ENCODE measurements around the gene NR3C2. TPM values are rescaled to one million over a fixed set of nuclear protein-coding genes. Genes with fewer than 3 reads are reported as not detected.

NR3C2 gene
- 1 to 10 TPM; 5.3 to 6.1 TPM for total RNA-seq

DNA sequence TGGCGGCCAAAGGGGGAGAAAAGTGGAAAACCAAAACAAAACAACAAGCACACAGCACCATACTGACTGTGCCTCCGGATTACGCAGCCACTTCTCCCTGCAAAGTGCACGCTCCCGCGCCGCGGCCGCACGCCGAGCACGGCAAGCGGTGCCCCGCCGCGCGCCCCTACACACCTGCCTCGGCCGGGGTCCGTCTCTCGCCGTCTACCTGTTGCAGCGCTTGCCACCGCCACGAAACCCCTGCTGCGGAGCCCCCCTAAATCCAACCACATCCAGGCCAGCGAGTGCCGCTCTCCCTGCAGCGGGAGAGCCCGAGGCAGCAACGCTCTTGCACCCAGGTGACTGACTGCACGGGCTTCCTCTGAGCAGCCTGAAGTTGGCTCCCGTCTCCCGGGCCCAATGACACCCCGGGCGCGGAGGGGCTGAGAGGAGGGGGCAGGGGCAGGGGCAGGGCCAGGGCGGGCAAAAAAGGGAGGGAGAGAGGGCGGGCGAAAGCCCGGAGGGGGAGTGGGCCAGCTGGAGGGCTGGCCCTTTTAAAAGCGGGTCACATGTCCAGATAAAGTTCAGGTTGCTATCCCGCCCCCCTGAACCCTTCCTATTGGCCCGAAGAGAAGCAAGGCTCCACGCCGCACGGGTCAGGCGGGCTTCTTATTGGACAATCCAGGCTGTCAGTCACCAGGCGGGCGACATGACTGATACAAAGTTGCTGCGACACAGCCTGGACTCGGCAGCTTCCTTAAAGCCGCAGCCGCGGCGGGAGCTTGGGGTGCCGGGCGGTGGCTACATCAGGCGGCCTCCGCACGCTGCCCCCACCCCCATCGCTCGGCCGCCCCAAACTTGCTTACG is at the start of gene NR3C2:
Gene NR3C2, minus strand, starts transcription at position 429 of the 846 bp plus-strand sequence.
- peak; percentile 99 for DNase-seq
- peaks cover 2% of the 10 kb centered on the region for H3K36me3 Mint-ChIP-seq (ENCODE audit: low read depth)
- peak within 1 kb of the TSS; percentile 96 for H3K4me3 Mint-ChIP-seq
- intact Hi-C loops (cut with micrococcal nuclease): loop anchor here (1.0 to 5.0 kb wide), 12 partner anchors 8 to 825 kb away; partner anchors contain the start of genes ARHGAP10, PRMT9 and TMEM184C
- CTCF ChIA-PET: interaction anchor here (1.1 kb wide), 1 partner anchor 382 kb away, joined by 3 read pairs; no protein-coding TSS in a partner anchor
- no peaks in the 10 kb centered on the region for H3K27me3 Mint-ChIP-seq (ENCODE audit: low read depth)
- peaks cover 48% of the 10 kb centered on the region for H3K4me1 Mint-ChIP-seq (ENCODE audit: low read depth)
- peak within 1 kb of the TSS; percentile 79 for H3K27ac Mint-ChIP-seq
- H3K9me3 Mint-ChIP-seq: no peaks in the 10 kb centered on the region

DNA sequence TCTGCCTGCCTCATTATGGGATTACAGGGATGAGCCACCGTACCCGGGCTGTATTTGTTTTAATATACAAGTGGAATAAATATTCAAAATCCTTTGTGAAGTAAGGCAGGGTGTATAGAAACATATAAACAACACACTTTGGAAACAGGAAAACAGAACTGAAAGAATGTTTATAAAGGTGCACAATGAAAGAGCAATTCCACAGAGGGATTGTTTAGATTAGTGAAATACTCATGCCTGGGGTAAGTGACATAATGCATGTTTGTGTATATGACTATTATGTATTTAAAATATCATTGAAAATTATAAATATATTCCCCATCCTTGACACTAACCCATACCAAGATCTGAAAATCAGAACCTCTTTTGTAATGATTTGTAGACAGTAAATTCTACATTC is 45.0 kb upstream of the NR3C2 start:
- no peak for DNase-seq
- intact Hi-C loops (cut with micrococcal nuclease): no loop called here
- Mint-ChIP-seq H3K4me3 (no peak overlapping the region), H3K27me3 (ENCODE audit: low read depth) (no peaks in the 10 kb centered on the region), H3K9me3 (peaks cover 10% of the 10 kb centered on the region), H3K36me3 (ENCODE audit: low read depth) (peaks cover 4% of the 10 kb centered on the region), H3K27ac (no peak overlapping the region), H3K4me1 (ENCODE audit: low read depth) (no peaks in the 10 kb centered on the region)
- CTCF ChIA-PET: no interaction called here

DNA sequence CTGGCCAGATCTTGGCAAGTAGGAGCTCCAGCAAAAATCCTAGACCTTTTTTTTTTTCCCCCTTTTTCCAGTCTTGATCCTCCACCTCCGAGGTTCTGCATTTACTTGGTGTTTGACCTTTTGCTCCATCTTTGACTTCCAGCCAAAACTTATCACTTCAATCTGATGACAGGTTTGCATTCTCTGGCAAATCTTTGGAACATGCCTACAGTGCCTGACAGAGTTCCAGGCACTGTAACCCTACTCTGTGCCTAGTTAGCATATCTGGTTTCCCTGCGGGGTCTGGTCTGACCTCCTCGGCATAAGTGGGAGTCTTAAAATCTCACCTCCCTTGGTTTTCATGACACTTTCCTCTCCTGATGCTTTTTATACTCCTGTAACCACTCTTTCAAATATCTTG is 39.4 kb upstream of the NR3C2 start:
- CTCF ChIA-PET: no interaction called here
- H3K27ac Mint-ChIP-seq: no peak overlapping the region

DNA sequence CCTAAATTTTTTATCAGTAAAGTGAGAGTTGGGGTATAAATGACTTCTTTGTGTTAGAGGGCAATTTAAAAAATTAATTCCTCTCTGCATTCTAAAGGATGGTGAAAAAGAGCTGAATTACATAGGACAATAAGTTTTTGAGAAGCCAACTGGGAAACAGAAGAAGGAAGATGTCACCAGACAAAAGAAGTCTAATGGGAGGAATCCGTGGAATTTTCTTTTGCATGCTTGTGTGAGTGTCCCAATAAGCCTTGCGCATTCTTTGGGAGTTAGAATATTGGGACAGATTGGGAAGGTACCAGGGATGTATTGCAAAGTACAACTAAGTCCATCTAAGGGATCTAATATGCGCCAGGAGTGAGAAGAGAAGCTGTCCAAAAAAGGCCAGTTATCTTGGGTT is 35.1 kb upstream of the NR3C2 start:
- H3K27me3 Mint-ChIP-seq (ENCODE audit: low read depth): no peaks in the 10 kb centered on the region
- H3K9me3 Mint-ChIP-seq: peaks cover 11% of the 10 kb centered on the region
- CTCF ChIA-PET: interaction anchor here (0.7 kb wide), 1 partner anchor 399 kb away, joined by 3 read pairs; no protein-coding TSS in a partner anchor
- intact Hi-C loops (cut with micrococcal nuclease): no loop called here
- H3K4me1 Mint-ChIP-seq (ENCODE audit: low read depth): no peaks in the 10 kb centered on the region
- H3K36me3 Mint-ChIP-seq (ENCODE audit: low read depth): peaks cover 1% of the 10 kb centered on the region
- no peak for DNase-seq
- no peak overlapping the region for H3K4me3 Mint-ChIP-seq
- H3K27ac Mint-ChIP-seq: no peak overlapping the region

More for the DNA sequence above, 39.4 kb upstream of the NR3C2 start:
- H3K36me3 Mint-ChIP-seq (ENCODE audit: low read depth): peaks cover 4% of the 10 kb centered on the region
- no peaks in the 10 kb centered on the region for H3K4me1 Mint-ChIP-seq (ENCODE audit: low read depth)
- no peak for DNase-seq
- peaks cover 13% of the 10 kb centered on the region for H3K9me3 Mint-ChIP-seq
- no peaks in the 10 kb centered on the region for H3K27me3 Mint-ChIP-seq (ENCODE audit: low read depth)
- no peak overlapping the region for H3K4me3 Mint-ChIP-seq
- intact Hi-C loops (cut with micrococcal nuclease): no loop called here

DNA sequence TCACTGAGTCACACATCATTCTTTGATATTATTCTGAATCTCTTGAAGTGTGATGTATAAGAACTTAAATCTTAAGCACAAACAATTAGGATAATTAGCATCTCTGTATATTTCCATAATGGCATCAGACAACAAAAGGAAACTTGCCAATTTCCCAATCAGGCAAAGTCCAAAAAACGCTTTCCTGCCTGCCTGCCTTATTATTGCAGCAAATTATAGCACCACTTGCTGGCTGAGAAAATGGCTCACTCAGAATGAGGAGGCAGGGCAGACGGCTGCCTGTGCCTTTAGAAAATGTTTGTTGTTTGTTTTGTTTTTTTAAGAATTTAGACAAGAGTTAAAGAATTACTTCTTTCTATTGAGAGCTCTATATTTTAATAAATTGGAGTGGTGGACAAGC is 27.7 kb upstream of the NR3C2 start:
- peaks cover 4% of the 10 kb centered on the region for H3K9me3 Mint-ChIP-seq
- H3K36me3 Mint-ChIP-seq (ENCODE audit: low read depth): peaks cover 1% of the 10 kb centered on the region
- intact Hi-C loops (cut with micrococcal nuclease): no loop called here
- H3K4me1 Mint-ChIP-seq (ENCODE audit: low read depth): no peaks in the 10 kb centered on the region
- no peaks in the 10 kb centered on the region for H3K27me3 Mint-ChIP-seq (ENCODE audit: low read depth)
- no peak overlapping the region for H3K27ac Mint-ChIP-seq
- no peak for DNase-seq
- CTCF ChIA-PET: no interaction called here
- no peak overlapping the region for H3K4me3 Mint-ChIP-seq

DNA sequence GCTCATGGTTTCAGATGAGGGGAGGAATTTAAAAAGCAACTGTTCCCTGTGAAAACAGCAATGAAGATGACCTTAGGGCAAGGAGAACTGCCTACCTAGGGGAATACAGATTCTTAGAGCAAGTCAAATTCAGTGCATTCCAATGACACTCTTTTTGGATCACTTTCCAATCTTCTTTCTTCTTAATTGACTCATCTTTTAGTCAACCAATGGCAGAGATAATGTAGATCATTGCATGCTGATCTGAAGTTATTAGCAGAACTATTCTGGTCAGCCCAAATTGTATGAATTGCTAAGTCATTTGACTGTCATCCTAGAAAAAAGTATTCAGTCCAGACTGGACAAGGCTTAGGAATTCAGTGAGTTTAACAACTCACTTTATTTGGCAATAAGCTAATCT is 12.6 kb upstream of the NR3C2 start:
- H3K27ac Mint-ChIP-seq: no peak overlapping the region
- intact Hi-C loops (cut with micrococcal nuclease): no loop called here
- H3K4me3 Mint-ChIP-seq: no peak overlapping the region
- no peaks in the 10 kb centered on the region for H3K4me1 Mint-ChIP-seq (ENCODE audit: low read depth)
- no peaks in the 10 kb centered on the region for H3K36me3 Mint-ChIP-seq (ENCODE audit: low read depth)
- CTCF ChIA-PET: no interaction called here
- DNase-seq: no peak
- H3K27me3 Mint-ChIP-seq (ENCODE audit: low read depth): no peaks in the 10 kb centered on the region
- H3K9me3 Mint-ChIP-seq: no peaks in the 10 kb centered on the region

DNA sequence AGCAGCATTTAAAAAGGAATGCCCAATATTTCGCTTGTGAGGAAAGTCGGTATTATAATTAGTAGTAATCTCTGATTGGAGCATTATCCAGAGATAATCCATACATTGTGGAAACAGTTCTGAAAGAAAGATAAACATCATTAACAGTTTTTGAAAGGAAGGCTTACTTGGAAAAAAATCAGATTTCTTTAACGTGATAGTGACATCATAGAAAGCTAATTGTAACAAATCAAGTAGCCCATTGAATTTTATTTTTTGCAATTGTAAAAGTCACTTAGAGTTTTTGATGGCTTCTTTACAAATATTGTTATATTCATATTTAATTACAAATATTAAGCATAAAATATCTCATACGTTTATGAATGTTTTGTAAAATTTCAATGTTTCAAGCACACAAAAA is 11.6 kb upstream of the NR3C2 start:
- H3K27me3 Mint-ChIP-seq (ENCODE audit: low read depth): no peaks in the 10 kb centered on the region
- no peaks in the 10 kb centered on the region for H3K36me3 Mint-ChIP-seq (ENCODE audit: low read depth)
- CTCF ChIA-PET: no interaction called here
- H3K9me3 Mint-ChIP-seq: no peaks in the 10 kb centered on the region
- no peak for DNase-seq
- intact Hi-C loops (cut with micrococcal nuclease): no loop called here
- no peak overlapping the region for H3K4me3 Mint-ChIP-seq
- H3K27ac Mint-ChIP-seq: no peak overlapping the region
- no peaks in the 10 kb centered on the region for H3K4me1 Mint-ChIP-seq (ENCODE audit: low read depth)

DNA sequence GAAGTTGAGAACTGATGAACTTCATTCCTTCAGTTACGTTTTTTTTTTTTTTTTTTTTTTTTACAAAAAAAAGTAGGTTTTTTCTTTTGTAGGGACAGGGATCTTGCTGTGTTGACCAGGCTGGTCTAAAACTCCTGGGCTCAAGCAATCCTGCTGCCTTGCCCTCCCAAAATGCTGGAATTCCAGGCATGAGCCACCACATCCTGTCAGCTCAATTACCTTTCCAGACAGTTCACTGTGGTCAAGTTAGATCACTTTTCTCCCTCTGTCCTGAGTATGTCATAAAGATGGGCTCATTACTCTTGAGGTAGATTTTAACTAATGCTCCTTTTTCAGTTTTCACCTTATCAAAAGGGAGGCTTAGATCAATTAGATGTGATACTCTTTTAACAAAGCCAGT is 10.8 kb upstream of the NR3C2 start:
- intact Hi-C loops (cut with micrococcal nuclease): no loop called here
- no peak for DNase-seq
- H3K4me1 Mint-ChIP-seq (ENCODE audit: low read depth): no peaks in the 10 kb centered on the region
- H3K27ac Mint-ChIP-seq: no peak overlapping the region
- no peaks in the 10 kb centered on the region for H3K27me3 Mint-ChIP-seq (ENCODE audit: low read depth)
- no peaks in the 10 kb centered on the region for H3K36me3 Mint-ChIP-seq (ENCODE audit: low read depth)
- H3K9me3 Mint-ChIP-seq: no peaks in the 10 kb centered on the region
- no peak overlapping the region for H3K4me3 Mint-ChIP-seq
- CTCF ChIA-PET: interaction anchor here (0.6 kb wide), 1 partner anchor 104 kb away, joined by 5 read pairs; no protein-coding TSS in a partner anchor

DNA sequence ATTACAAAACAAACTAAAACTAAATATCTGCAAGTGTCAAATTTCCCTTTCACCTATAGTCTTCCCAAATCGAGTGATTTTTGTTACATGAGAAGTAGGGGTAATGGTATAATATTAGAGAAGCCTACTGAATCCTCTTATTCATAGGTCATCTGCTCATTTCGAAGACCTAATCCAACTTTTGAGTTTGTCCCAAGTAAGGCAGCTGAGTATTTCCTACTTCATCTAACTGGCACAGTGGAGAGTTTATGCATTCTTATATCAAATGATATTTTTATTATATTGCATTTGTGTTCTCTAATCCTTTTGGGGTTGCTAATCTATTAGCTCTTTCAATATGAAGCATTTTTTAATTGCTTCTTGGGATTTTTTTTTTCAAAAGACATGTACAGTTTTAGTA is 7.7 kb upstream of the NR3C2 start:
- Mint-ChIP-seq H3K9me3 (no peaks in the 10 kb centered on the region), H3K4me3 (no peak overlapping the region), H3K36me3 (ENCODE audit: low read depth) (no peaks in the 10 kb centered on the region), H3K27me3 (ENCODE audit: low read depth) (no peaks in the 10 kb centered on the region), H3K27ac (no peak overlapping the region), H3K4me1 (ENCODE audit: low read depth) (peaks cover 21% of the 10 kb centered on the region)
- CTCF ChIA-PET: no interaction called here
- intact Hi-C loops (cut with micrococcal nuclease): loop anchor here (5.0 kb wide), 1 partner anchor 468 kb away; no protein-coding TSS in a partner anchor
- DNase-seq: no peak

DNA sequence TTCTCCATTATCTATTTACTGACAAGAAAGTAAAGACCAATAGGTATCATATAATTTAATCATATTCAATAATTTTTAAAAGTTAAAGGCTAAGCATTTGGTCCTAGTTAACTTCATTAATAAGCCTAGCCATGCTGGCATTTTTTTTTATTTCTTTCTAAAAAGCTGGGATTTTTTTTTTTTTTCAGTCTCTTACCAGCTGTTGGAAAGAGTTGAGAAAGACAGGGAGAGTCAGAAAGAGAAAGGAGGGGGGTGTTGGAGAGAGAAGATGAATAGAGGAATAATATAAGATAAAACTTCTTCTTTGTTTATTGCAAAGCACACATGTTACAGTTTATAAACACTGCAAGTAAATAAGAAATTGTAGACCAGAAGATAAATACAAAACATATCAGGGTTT is 5.9 kb upstream of the NR3C2 start:
- Mint-ChIP-seq H3K4me1 (ENCODE audit: low read depth) (peaks cover 21% of the 10 kb centered on the region), H3K4me3 (no peak overlapping the region), H3K27me3 (ENCODE audit: low read depth) (no peaks in the 10 kb centered on the region), H3K27ac (no peak overlapping the region), H3K9me3 (no peaks in the 10 kb centered on the region), H3K36me3 (ENCODE audit: low read depth) (peaks cover 2% of the 10 kb centered on the region)
- CTCF ChIA-PET: interaction anchor here (0.7 kb wide), 1 partner anchor 468 kb away, joined by 3 read pairs; no protein-coding TSS in a partner anchor
- intact Hi-C loops (cut with micrococcal nuclease): loop anchor here (5.0 kb wide), 1 partner anchor 466 kb away; no protein-coding TSS in a partner anchor
- no peak for DNase-seq

DNA sequence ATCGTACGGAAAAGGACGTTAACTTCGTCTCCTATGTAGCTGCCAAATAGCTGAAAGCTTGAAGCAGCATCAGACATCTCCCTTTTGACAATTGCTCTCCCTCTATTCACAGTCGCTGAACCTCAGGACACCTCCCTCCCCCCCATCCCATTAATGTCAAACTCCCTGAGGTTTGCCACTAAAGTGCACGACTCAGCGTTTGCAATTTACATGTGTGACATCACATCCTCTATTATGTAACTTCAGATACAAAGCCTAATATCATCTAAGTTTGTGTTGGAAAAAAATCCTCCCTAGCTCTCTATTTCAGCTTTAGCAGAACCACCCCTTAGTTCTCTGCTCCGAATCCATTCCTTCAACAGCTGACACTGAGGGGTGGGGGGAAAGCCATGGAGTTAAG is 5.5 kb upstream of the NR3C2 start:
- CTCF ChIA-PET: interaction anchor here (0.7 kb wide), 1 partner anchor 468 kb away, joined by 3 read pairs; no protein-coding TSS in a partner anchor
- Mint-ChIP-seq H3K27ac (no peak overlapping the region), H3K4me3 (peak overlapping the region; percentile 60), H3K36me3 (ENCODE audit: low read depth) (peaks cover 2% of the 10 kb centered on the region), H3K9me3 (no peaks in the 10 kb centered on the region), H3K27me3 (ENCODE audit: low read depth) (no peaks in the 10 kb centered on the region), H3K4me1 (ENCODE audit: low read depth) (peaks cover 21% of the 10 kb centered on the region)
- intact Hi-C loops (cut with micrococcal nuclease): loop anchor here (5.0 kb wide), 1 partner anchor 465 kb away; no protein-coding TSS in a partner anchor
- peak; percentile 18 for DNase-seq

DNA sequence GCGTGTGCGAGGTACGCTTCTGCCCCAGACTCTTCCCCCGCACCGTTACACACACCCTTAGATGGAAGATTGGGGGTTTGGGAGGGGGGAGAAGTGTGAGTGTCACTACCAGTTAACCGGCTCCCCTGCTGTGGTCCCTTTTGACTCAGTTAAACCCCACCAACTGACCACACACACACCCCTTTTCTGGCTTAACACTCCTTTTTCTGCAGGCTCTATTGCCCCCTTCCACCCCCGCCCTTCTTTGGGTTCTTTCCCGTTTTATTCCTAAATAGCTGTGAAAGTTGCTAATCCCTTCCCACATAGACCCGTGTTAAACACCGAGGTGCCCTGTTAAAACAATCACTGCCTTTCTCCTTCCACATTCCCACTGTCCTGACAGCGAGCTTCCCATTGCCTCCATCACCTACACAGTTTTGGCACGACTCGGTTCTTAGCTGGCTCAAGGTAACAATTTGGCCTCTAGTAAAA is 3.7 kb upstream of the NR3C2 start:
- Mint-ChIP-seq H3K4me1 (ENCODE audit: low read depth) (peaks cover 24% of the 10 kb centered on the region), H3K27me3 (ENCODE audit: low read depth) (no peaks in the 10 kb centered on the region)

More for the DNA sequence above, 3.7 kb upstream of the NR3C2 start:
- CTCF ChIA-PET: interaction anchor here (0.7 kb wide), 1 partner anchor 308 kb away, joined by 3 read pairs; no protein-coding TSS in a partner anchor
- Mint-ChIP-seq H3K4me3 (peak overlapping the region; percentile 72), H3K36me3 (ENCODE audit: low read depth) (peaks cover 2% of the 10 kb centered on the region), H3K27ac (no peak overlapping the region), H3K9me3 (no peaks in the 10 kb centered on the region)
- intact Hi-C loops (cut with micrococcal nuclease): loop anchor here (5.0 kb wide), 1 partner anchor 464 kb away; no protein-coding TSS in a partner anchor
- DNase-seq: no peak
